ENCODE results near the gene TGM5.
A peak's percentile ranks its signal among the peaks of the same experiment; 100 is the strongest.

The TGM5 gene

DNA sequence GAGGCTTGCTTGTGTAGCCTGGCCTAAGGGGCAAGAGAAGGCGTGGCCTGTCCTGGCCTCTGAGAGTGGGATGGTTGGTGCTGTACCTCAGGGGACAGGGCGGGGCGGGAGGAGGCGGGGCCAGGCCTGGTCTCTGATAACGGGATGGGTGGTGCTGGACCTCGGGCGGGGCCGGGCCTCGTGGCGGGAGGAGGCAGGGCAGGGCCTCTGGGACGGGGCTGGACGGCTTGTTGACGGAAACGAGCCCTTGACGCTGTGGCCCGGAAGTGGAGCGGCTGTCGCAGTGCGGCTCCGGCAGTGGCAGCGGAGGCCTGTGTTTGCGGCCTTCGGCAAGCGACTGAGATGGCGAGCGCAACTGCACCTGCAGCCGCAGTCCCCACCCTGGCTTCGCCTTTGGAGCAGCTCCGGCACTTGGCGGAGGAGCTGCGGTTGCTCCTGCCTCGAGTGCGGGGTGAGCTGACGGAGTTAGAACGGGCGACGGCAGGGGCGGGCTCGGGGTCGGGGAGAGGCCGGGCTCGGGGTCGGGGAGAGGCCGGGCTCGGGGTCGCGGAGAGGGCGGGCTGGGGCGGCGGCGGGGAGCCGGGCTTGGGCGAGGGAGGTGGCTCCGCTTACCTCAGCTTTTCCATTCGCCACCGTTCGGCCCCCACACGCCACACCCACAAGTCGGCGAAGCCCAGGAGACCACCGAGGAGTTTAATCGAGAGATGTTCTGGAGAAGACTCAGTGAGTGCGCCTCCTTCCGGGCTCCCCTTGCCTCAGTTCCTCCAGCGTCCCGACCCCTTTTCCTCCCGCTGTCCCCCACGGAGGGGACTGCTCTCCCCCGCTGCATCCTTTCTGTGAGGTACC is 81.3 kb downstream of the TGM5 start, which contains the start of gene CCNDBP1:
TSS of gene CCNDBP1 (plus strand) at position 247 of the 846 bp plus-strand sequence. CDS start at position 343, 96 bp downstream.
- DNase-seq (ENCODE audit: extremely low spot score): peak; percentile 99
- TF ChIP-seq, protein P1, sequence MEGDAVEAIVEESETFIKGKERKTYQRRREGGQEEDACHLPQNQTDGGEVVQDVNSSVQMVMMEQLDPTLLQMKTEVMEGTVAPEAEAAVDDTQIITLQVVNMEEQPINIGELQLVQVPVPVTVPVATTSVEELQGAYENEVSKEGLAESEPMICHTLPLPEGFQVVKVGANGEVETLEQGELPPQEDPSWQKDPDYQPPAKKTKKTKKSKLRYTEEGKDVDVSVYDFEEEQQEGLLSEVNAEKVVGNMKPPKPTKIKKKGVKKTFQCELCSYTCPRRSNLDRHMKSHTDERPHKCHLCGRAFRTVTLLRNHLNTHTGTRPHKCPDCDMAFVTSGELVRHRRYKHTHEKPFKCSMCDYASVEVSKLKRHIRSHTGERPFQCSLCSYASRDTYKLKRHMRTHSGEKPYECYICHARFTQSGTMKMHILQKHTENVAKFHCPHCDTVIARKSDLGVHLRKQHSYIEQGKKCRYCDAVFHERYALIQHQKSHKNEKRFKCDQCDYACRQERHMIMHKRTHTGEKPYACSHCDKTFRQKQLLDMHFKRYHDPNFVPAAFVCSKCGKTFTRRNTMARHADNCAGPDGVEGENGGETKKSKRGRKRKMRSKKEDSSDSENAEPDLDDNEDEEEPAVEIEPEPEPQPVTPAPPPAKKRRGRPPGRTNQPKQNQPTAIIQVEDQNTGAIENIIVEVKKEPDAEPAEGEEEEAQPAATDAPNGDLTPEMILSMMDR (IDR thresholded peaks at IDR 0.05; ENCODE audit: control extremely low read depth, extremely low read depth, low read depth, missing control alignments): peak; percentile 30
- ChIA-PET POLR2A (no interaction called here), CTCF (interaction anchor here (0.6 to 3.0 kb wide), 5 partner anchors 9 to 123 kb away, joined by 3 to 19 read pairs (median 4); no protein-coding TSS in a partner anchor)

DNA sequence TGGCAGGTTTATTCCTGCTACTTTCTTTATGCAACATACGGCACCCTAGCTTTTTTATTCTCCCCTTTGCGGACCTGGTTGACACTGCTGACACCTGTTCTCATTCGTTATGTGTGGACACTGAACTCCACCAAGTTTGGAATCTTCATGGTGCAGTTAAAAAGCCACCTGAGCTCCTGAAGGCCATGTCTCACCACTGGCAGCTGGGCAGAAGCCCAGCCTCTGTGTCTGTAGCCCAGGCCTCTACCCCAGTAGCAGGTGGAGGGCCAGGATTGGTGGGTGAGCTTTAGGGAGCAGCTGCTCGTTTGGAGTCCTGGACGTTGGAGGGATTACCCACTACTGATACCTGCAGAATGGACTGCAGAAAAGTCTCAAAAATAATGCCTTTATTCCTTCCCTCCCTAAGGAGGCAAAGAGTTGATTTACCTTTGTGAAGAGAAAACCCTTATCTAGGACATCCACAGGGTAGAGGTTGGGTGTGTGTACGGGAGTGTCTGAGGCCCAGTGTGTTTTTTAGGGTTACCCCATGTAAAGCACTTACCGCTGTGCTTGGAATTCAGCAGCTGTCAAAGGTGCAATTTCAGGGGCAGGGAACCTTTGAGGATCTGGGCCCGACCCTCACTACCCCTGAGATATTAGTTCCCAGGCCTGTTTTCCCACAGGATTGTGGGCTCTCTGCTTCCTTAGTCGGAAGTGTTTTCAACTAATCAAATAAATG is 82.2 kb downstream of the TGM5 start:
- CTCF ChIA-PET: interaction anchor here (0.9 to 3.0 kb wide), 7 partner anchors 8 to 101 kb away, joined by 3 to 17 read pairs (median 3); no protein-coding TSS in a partner anchor
- no peak for DNase-seq (ENCODE audit: extremely low spot score)
- POLR2A ChIA-PET: no interaction called here
- TF ChIP-seq, protein P1 (IDR thresholded peaks at IDR 0.05; ENCODE audit: control extremely low read depth, extremely low read depth, low read depth, missing control alignments): no peak

DNA sequence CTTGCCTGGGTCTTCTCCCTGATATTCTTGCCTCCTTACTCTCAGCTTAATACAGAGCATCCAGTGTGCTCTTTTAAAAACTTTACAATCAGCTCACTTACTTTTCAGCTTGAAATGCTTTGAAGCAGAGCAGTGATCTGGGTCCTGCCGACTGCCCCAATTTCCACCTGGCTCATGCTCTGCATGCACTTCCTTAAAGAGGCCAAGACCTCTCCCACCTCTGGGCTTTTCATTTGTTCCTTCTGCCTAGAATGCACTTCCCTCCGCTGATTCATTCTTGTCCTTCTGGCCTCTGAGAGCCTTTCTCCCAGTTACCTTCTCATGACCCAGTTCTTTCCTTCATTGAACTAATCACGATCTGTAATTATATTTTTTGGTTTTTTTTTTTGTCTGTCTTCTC is 83.5 kb downstream of the TGM5 start:
- TF ChIP-seq, protein P1 (IDR thresholded peaks at IDR 0.05; ENCODE audit: control extremely low read depth, extremely low read depth, low read depth, missing control alignments): no peak
- CTCF ChIA-PET: interaction anchor here (1.0 to 1.6 kb wide), 6 partner anchors 8 to 102 kb away, joined by 3 to 7 read pairs (median 4); no protein-coding TSS in a partner anchor
- POLR2A ChIA-PET: interaction anchor here (0.5 kb wide), 1 partner anchor 272 kb away, joined by 3 read pairs; no protein-coding TSS in a partner anchor
- DNase-seq (ENCODE audit: extremely low spot score): no peak
